Measurements from ENCODE around the gene MGAM2. TPM values are rescaled to one million over a fixed set of nuclear protein-coding genes. Genes with fewer than 3 reads are reported as not detected.

Gene MGAM2
- total and polyA plus RNA-seq, 2 donors (not counting 1 experiment from before 2014, with no cell fraction given), result not detected

GRCh38 chr7:142228537-142229104, 117.1 kb downstream of the MGAM2 start:
- H3K9ac ChIP-seq (ENCODE audit: insufficient read depth, low read length), result no peak overlapping the region
- no peak overlapping the region for H2AFZ ChIP-seq (ENCODE audit: low read length)
- H3K36me3 ChIP-seq (ENCODE audit: control insufficient read depth, insufficient read depth, low read length), result no peaks in the 10 kb centered on the region
- TF ChIP-seq CTCF (conservative IDR thresholded peaks at IDR 0.05 in 1 of 2, IDR thresholded peaks at IDR 0.05 in 1 of 2; ENCODE audit: low read depth in 1 of 2, low read length in 2 of 2) (no peak), EZH2 (IDR thresholded peaks at IDR 0.05; ENCODE audit: low read length, missing control alignments) (no peak)
- no peaks in the 10 kb centered on the region for H3K79me2 ChIP-seq (ENCODE audit: control insufficient read depth, insufficient read depth, low read length)
- no peak overlapping the region for H3K27ac ChIP-seq (ENCODE audit: insufficient read depth, low read length)
- no peaks in the 10 kb centered on the region for H3K9me3 ChIP-seq (ENCODE audit: control insufficient read depth, insufficient read depth, low read depth, low read length)
- no peaks in the 10 kb centered on the region for H3K27me3 ChIP-seq (ENCODE audit: control insufficient read depth, insufficient read depth, low read length)
- no peak overlapping the region for H3K4me2 ChIP-seq (ENCODE audit: extremely low read depth, insufficient read depth, low read length)
- no peak overlapping the region for H3K4me3 ChIP-seq (replicated peaks in 1 of 4; ENCODE audit: control extremely low read depth in 1 of 4, insufficient read depth in 1 of 4, low read depth in 3 of 4, low read length in 4 of 4)
- no peak for DNase-seq (ENCODE audit: low read depth in 2 of 2)
- no peaks in the 10 kb centered on the region for H4K20me1 ChIP-seq (ENCODE audit: control insufficient read depth, extremely low read depth, insufficient read depth, low read length)
- H3K4me1 ChIP-seq (ENCODE audit: control insufficient read depth, extremely low read depth, insufficient read depth, low read length), result no peaks in the 10 kb centered on the region

GRCh38 chr7:142231716-142232115, 120.2 kb downstream of the MGAM2 start:
- H3K27ac ChIP-seq (ENCODE audit: insufficient read depth, low read length), result no peak overlapping the region
- no peak overlapping the region for H3K4me2 ChIP-seq (ENCODE audit: extremely low read depth, insufficient read depth, low read length)
- no peaks in the 10 kb centered on the region for H3K4me1 ChIP-seq (ENCODE audit: control insufficient read depth, extremely low read depth, insufficient read depth, low read length)
- no peak overlapping the region for H3K9ac ChIP-seq (ENCODE audit: insufficient read depth, low read length)
- H3K9me3 ChIP-seq (ENCODE audit: control insufficient read depth, insufficient read depth, low read depth, low read length), result no peaks in the 10 kb centered on the region
- no peak overlapping the region for H3K4me3 ChIP-seq (replicated peaks in 1 of 4; ENCODE audit: control extremely low read depth in 1 of 4, insufficient read depth in 1 of 4, low read depth in 3 of 4, low read length in 4 of 4)
- no peaks in the 10 kb centered on the region for H3K36me3 ChIP-seq (ENCODE audit: control insufficient read depth, insufficient read depth, low read length)
- no peaks in the 10 kb centered on the region for H3K79me2 ChIP-seq (ENCODE audit: control insufficient read depth, insufficient read depth, low read length)
- H3K27me3 ChIP-seq (ENCODE audit: control insufficient read depth, insufficient read depth, low read length), result no peaks in the 10 kb centered on the region
- DNase-seq (ENCODE audit: low read depth in 2 of 2), result peak in 1 of 2 donors; percentile 1
- no peak for TF ChIP-seq CTCF (conservative IDR thresholded peaks at IDR 0.05 in 1 of 2, IDR thresholded peaks at IDR 0.05 in 1 of 2; ENCODE audit: low read depth in 1 of 2, low read length in 2 of 2)
- TF ChIP-seq EZH2 (IDR thresholded peaks at IDR 0.05; ENCODE audit: low read length, missing control alignments), result no peak
- no peaks in the 10 kb centered on the region for H4K20me1 ChIP-seq (ENCODE audit: control insufficient read depth, extremely low read depth, insufficient read depth, low read length)
- no peak overlapping the region for H2AFZ ChIP-seq (ENCODE audit: low read length)

GRCh38 chr7:142240546-142240945, 129.0 kb downstream of the MGAM2 start:
- H2AFZ ChIP-seq (ENCODE audit: low read length), result no peak overlapping the region
- H3K4me1 ChIP-seq (ENCODE audit: control insufficient read depth, extremely low read depth, insufficient read depth, low read length), result no peaks in the 10 kb centered on the region
- no peak overlapping the region for H3K4me3 ChIP-seq (replicated peaks in 1 of 4; ENCODE audit: control extremely low read depth in 1 of 4, insufficient read depth in 1 of 4, low read depth in 3 of 4, low read length in 4 of 4)
- no peaks in the 10 kb centered on the region for H3K9me3 ChIP-seq (ENCODE audit: control insufficient read depth, insufficient read depth, low read depth, low read length)
- H3K4me2 ChIP-seq (ENCODE audit: extremely low read depth, insufficient read depth, low read length), result no peak overlapping the region
- no peak for DNase-seq (ENCODE audit: low read depth in 2 of 2)
- H3K79me2 ChIP-seq (ENCODE audit: control insufficient read depth, insufficient read depth, low read length), result no peaks in the 10 kb centered on the region
- no peak overlapping the region for H3K27ac ChIP-seq (ENCODE audit: insufficient read depth, low read length)
- H3K36me3 ChIP-seq (ENCODE audit: control insufficient read depth, insufficient read depth, low read length), result no peaks in the 10 kb centered on the region
- no peaks in the 10 kb centered on the region for H4K20me1 ChIP-seq (ENCODE audit: control insufficient read depth, extremely low read depth, insufficient read depth, low read length)
- TF ChIP-seq EZH2 (IDR thresholded peaks at IDR 0.05; ENCODE audit: low read length, missing control alignments) (no peak), CTCF (conservative IDR thresholded peaks at IDR 0.05 in 1 of 2, IDR thresholded peaks at IDR 0.05 in 1 of 2; ENCODE audit: low read depth in 1 of 2, low read length in 2 of 2) (no peak)
- no peaks in the 10 kb centered on the region for H3K27me3 ChIP-seq (ENCODE audit: control insufficient read depth, insufficient read depth, low read length)
- no peak overlapping the region for H3K9ac ChIP-seq (ENCODE audit: insufficient read depth, low read length)
